ENCODE data around the gene PEX11A. TPM values are rescaled to one million over a fixed set of nuclear protein-coding genes. Genes with fewer than 3 reads are reported as not detected.

Gene PEX11A
- total and polyA plus RNA-seq, 2 donors (not counting 1 experiment from before 2014, with no cell fraction given), result 0.78 to 2.4 TPM

- ChIA-PET POLR2A (no interaction called here), CTCF (no interaction called here)
- H3K36me3 ChIP-seq (replicated peaks in 1 of 2; ENCODE audit: control extremely low read depth in 1 of 2, control insufficient read depth in 1 of 2, extremely low read depth in 1 of 2, insufficient read depth in 2 of 2, low read length in 1 of 2), result no peaks in the 10 kb centered on the region
- no peak overlapping the region for H2AFZ ChIP-seq (ENCODE audit: insufficient read depth, low read depth, low read length, poor library complexity, severe bottlenecking)
- intact Hi-C loops (cut with micrococcal nuclease), result no loop called here
- H3K4me1 ChIP-seq (ENCODE audit: control insufficient read depth in 2 of 2, insufficient read depth in 2 of 2, low read length in 2 of 2), result peaks cover 0 to 7% of the 10 kb centered on the region in 2 donors
- Mint-ChIP-seq H3K4me1 (peaks cover 7% of the 10 kb centered on the region), H3K27ac (no peak overlapping the region), H3K9me3 (ENCODE audit: insufficient read depth) (no peaks in the 10 kb centered on the region), H3K27me3 (peaks cover 18% of the 10 kb centered on the region), H3K4me3 (no peak overlapping the region)
- no peaks in the 10 kb centered on the region for H4K20me1 ChIP-seq (ENCODE audit: control insufficient read depth, insufficient read depth, low read length, poor library complexity, severe bottlenecking)
- H3K27me3 ChIP-seq (replicated peaks in 1 of 4; ENCODE audit: control extremely low read depth in 1 of 4, control insufficient read depth in 3 of 4, insufficient read depth in 4 of 4, low read length in 3 of 4), result peaks cover 0 to 24% (median 5%) of the 10 kb centered on the region in 4 experiments
- ATAC-seq (ENCODE audit: low read depth) (no peak), DNase-seq (no peak)
- WGBS (ENCODE audit: insufficient coverage), result no CpG with 5 or more reads among the region's 3 CpGs
- no peak for TF ChIP-seq EZH2 (IDR thresholded peaks at IDR 0.05; ENCODE audit: borderline replicate concordance, insufficient read depth, low read depth, low read length, poor library complexity, severe bottlenecking)
- TF ChIP-seq CTCF (IDR thresholded peaks at IDR 0.05), result no peak
- no peak overlapping the region for H3K27ac ChIP-seq (ENCODE audit: low read length in 2 of 2)
- H3K9me3 ChIP-seq (ENCODE audit: control extremely low read depth in 1 of 3, control insufficient read depth in 2 of 3, insufficient read depth in 1 of 3, low read length in 2 of 3), result peaks cover 0 to 2% (median 0%) of the 10 kb centered on the region in 3 donors
- H3K4me2 ChIP-seq (replicated peaks; ENCODE audit: low read depth, low read length, poor library complexity, severe bottlenecking), result no peak overlapping the region
- H3K4me3 ChIP-seq (ENCODE audit: control extremely low read depth in 1 of 5, extremely low read depth in 1 of 5, insufficient read depth in 1 of 5, low read depth in 2 of 5, low read length in 4 of 5), result no peak overlapping the region
- no peaks in the 10 kb centered on the region for H3K79me2 ChIP-seq (ENCODE audit: control insufficient read depth, insufficient read depth, low read length)
- no peak overlapping the region for H3K9ac ChIP-seq (ENCODE audit: low read length)
Measured at GRCh38 chr15:89668171-89668570, 22.4 kb downstream of the PEX11A start.

GRCh38 chr15:89667706-89667960 lies 22.9 kb downstream of the PEX11A start:
- Histone ChIP-seq H3K27ac (ENCODE audit: low read length in 2 of 2) (no peak overlapping the region), H3K4me1 (ENCODE audit: control insufficient read depth in 2 of 2, insufficient read depth in 2 of 2, low read length in 2 of 2) (peaks cover 0 to 7% of the 10 kb centered on the region in 2 donors), H3K4me3 (ENCODE audit: control extremely low read depth in 1 of 5, extremely low read depth in 1 of 5, insufficient read depth in 1 of 5, low read depth in 2 of 5, low read length in 4 of 5) (no peak overlapping the region), H4K20me1 (ENCODE audit: control insufficient read depth, insufficient read depth, low read length, poor library complexity, severe bottlenecking) (no peaks in the 10 kb centered on the region), H3K4me2 (replicated peaks; ENCODE audit: low read depth, low read length, poor library complexity, severe bottlenecking) (no peak overlapping the region), H3K9me3 (ENCODE audit: control extremely low read depth in 1 of 3, control insufficient read depth in 2 of 3, insufficient read depth in 1 of 3, low read length in 2 of 3) (no peaks in the 10 kb centered on the region), H2AFZ (ENCODE audit: insufficient read depth, low read depth, low read length, poor library complexity, severe bottlenecking) (no peak overlapping the region), H3K9ac (ENCODE audit: low read length) (no peak overlapping the region), H3K27me3 (replicated peaks in 1 of 4; ENCODE audit: control extremely low read depth in 1 of 4, control insufficient read depth in 3 of 4, insufficient read depth in 4 of 4, low read length in 3 of 4) (peaks cover 0 to 24% (median 6%) of the 10 kb centered on the region in 4 experiments), H3K79me2 (ENCODE audit: control insufficient read depth, insufficient read depth, low read length) (no peaks in the 10 kb centered on the region), H3K36me3 (replicated peaks in 1 of 2; ENCODE audit: control extremely low read depth in 1 of 2, control insufficient read depth in 1 of 2, extremely low read depth in 1 of 2, insufficient read depth in 2 of 2, low read length in 1 of 2) (no peaks in the 10 kb centered on the region)
- TF ChIP-seq EZH2 (IDR thresholded peaks at IDR 0.05; ENCODE audit: borderline replicate concordance, insufficient read depth, low read depth, low read length, poor library complexity, severe bottlenecking) (no peak), CTCF (IDR thresholded peaks at IDR 0.05) (no peak)
- intact Hi-C loops (cut with micrococcal nuclease), result no loop called here
- Mint-ChIP-seq H3K27me3 (peaks cover 17% of the 10 kb centered on the region), H3K9me3 (ENCODE audit: insufficient read depth) (no peaks in the 10 kb centered on the region), H3K27ac (no peak overlapping the region), H3K4me3 (no peak overlapping the region), H3K4me1 (peaks cover 7% of the 10 kb centered on the region)
- CTCF ChIA-PET, result no interaction called here
- POLR2A ChIA-PET, result no interaction called here
- 99% methylated on average over 5 of the region's 7 CpGs for WGBS (ENCODE audit: insufficient coverage)
- ATAC-seq (ENCODE audit: low read depth) (no peak), DNase-seq (no peak)
